GM23248 (cell line): ENCODE results near the gene RNF217. TPM values are rescaled to one million over a fixed set of nuclear protein-coding genes. Genes with fewer than 3 reads are reported as not detected.

Source experiments
- DNase-seq: peaks from one replicate; pipeline ENCODE4 v3.0.0-alpha.2; 2015
- H2AFZ ChIP-seq: fragments of 200-600 bp; sonication (generic); 2 replicates; pipeline ENCODE4 v1.6.1; 2016; ENCODE audit warnings: antibody characterized with exemption
- H3F3A ChIP-seq: fragments of 200-600 bp; sonication (generic); 2 replicates; pipeline ENCODE4 v1.6.1; 2016; ENCODE audit warnings: mild to moderate bottlenecking, antibody characterized with exemption, mixed run types; ENCODE audit not compliant: insufficient read depth
- H3K27ac ChIP-seq: fragments of 200-600 bp; sonication (generic); 2 replicates; pipeline ENCODE4 v1.5.1; 2016; ENCODE audit warnings: mild to moderate bottlenecking
- H3K27me3 ChIP-seq: fragments of 200-600 bp; sonication (generic); replicated peaks from 2 replicates; pipeline ENCODE4 v1.6.1; 2016; ENCODE audit warnings: mild to moderate bottlenecking; ENCODE audit not compliant: insufficient read depth
- H3K36me3 ChIP-seq: fragments of 200-600 bp; sonication (generic); 2 replicates; pipeline ENCODE4 v1.6.1; 2016; ENCODE audit warnings: low read depth, mild to moderate bottlenecking
- H3K4me1 ChIP-seq: fragments of 200-600 bp; sonication (generic); 2 replicates; pipeline ENCODE4 v1.6.1; 2016; ENCODE audit warnings: mild to moderate bottlenecking; ENCODE audit not compliant: insufficient read depth
- H3K4me2 ChIP-seq: fragments of 200-600 bp; sonication (generic); one replicate; pipeline ENCODE4 v1.6.1; 2016; ENCODE audit warnings: mild to moderate bottlenecking; ENCODE audit not compliant: unreplicated experiment
- H3K4me3 ChIP-seq: fragments of 200-600 bp; sonication (generic); 2 replicates; pipeline ENCODE4 v1.5.1; 2016; ENCODE audit warnings: mild to moderate bottlenecking
- H3K79me2 ChIP-seq: fragments of 200-600 bp; sonication (generic); 2 replicates; pipeline ENCODE4 v1.6.1; 2016; ENCODE audit warnings: mild to moderate bottlenecking; ENCODE audit not compliant: insufficient read depth
- H3K9ac ChIP-seq: fragments of 200-600 bp; sonication (generic); 2 replicates; pipeline ENCODE4 v1.6.1; 2016; ENCODE audit warnings: mild to moderate bottlenecking
- H3K9me2 ChIP-seq: fragments of 200-600 bp; sonication (generic); 2 replicates; pipeline ENCODE4 v1.6.1; 2016; ENCODE audit warnings: mixed run types, mild to moderate bottlenecking, moderate library complexity; ENCODE audit not compliant: insufficient read depth
- H3K9me3 ChIP-seq: fragments of 200-600 bp; sonication (generic); one replicate; pipeline ENCODE4 v1.6.1; 2017; ENCODE audit warnings: low read depth
- H4K20me1 ChIP-seq: fragments of 200-600 bp; sonication (generic); 2 replicates; pipeline ENCODE4 v1.6.0; 2016; ENCODE audit not compliant: insufficient read depth
- EZH2 ChIP-seq: fragments of 200-600 bp; sonication (generic); IDR thresholded peaks from 2 replicates; pipeline ENCODE4 v1.6.1; 2018; ENCODE audit warnings: antibody characterized with exemption, mild to moderate bottlenecking; ENCODE audit not compliant: insufficient read depth, poor library complexity, severe bottlenecking
- EZH2phosphoT487 ChIP-seq: fragments of 200-600 bp; sonication (generic); IDR thresholded peaks from 2 replicates; pipeline ENCODE4 v1.6.1; 2018; ENCODE audit warnings: antibody characterized with exemption, moderate library complexity, mild to moderate bottlenecking, low read depth; ENCODE audit not compliant: insufficient read depth
- WGBS, 2 experiments: methylation state at CpG; one replicate each; pipeline ENCODE4 v1.1.6; 2015 to 2017; ENCODE audit warnings: low lambda C conversion rate in 2 of 2, low coverage in 1 of 2; ENCODE audit errors: missing lambda C conversion rate in 2 of 2; 5-methylcytosine and 5-hydroxymethylcytosine counted together
- in situ Hi-C: fragments of 300-500 bp; cut with MboI; formaldehyde crosslinking; loops from 2 replicates; pipeline ENCODE4 v1.15.0; 2020
- polyA plus RNA-seq: library from polyadenylated mRNA; unstranded; fragments of >200 nt; fragmentation: Nextera tagmentation; extraction: Ambion mirVana; gene quantifications from 2 replicates; pipeline ENCODE4 v1.2.1, GENCODE V29; 2016
- total RNA-seq: library from RNA; depleted of rRNA; stranded (reverse); fragments of >200 nt; shearing (Covaris generic); gene quantifications from 2 replicates; pipeline ENCODE4 v1.2.3, GENCODE V29; 2014

RNF217 gene
- total and polyA plus RNA-seq, 2 experiments from 2014 or later = 3.2 to 10.9 TPM

DNA sequence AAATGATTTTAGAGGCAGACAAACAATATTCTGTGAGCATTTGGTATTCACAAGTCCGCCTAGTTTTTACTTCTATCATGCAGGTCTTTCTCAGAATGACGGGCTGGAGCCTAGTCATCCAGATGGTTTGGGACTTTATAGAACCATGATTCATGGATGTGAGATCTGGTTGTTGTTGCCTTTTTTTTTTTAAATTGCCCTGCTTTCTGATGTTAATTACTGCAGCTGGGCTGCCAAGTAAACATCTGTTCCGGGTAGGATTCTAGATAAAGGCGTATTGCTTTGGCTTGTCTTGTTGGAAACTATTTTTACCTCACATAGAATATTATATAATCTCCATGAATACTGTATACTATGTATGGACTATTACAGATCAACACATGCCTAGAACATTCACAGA lies 58.1 kb downstream of the RNF217 start:
- DNase-seq = peak; percentile 82
- 8% methylated on average over 4 of the region's 4 CpGs for WGBS, 2 experiments
- H3K27ac ChIP-seq = peak overlapping the region; percentile 16; the same call in 1 of the 2 replicates

DNA sequence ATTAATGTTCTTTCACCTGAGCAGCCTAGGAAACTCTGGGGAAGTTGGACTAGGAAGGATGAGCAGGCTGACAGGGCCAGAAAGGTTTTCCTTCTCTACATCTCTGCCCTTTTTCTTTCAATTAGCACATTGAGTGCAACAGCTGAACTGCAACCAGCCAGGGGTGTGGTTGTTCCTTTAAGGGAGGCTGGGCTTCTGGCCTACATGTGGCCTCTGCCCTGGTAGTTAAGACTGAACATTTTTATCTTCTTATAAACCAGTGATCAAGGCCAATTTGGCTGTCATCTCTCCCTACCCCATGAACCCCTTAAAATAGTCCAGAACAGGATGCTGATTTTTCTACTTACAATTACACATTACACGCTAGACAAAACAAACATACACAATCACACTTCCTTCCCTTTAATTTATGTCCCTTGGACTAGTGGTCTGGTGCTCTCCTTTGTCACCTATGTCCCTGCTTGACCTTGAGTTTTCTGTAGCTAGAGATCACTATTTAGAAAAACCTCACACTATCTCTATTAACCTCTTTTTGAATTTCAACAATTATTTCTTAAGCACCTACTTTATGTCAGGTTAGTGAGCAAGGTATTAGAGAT lies 60.3 kb downstream of the RNF217 start:
- Histone ChIP-seq H3K36me3 (0 out of 2 replicates have a peak, but pooled peaks cover 3% of the 10 kb centered on the region), H2AFZ (no peak overlapping the region), H3K4me2 (no peak overlapping the region), H3K79me2 (peaks cover 77% of the 10 kb centered on the region), H3K27me3 (no peaks in the 10 kb centered on the region), H3K9ac (no peak overlapping the region), H3K4me1 (peaks cover 21% of the 10 kb centered on the region), H4K20me1 (no peaks in the 10 kb centered on the region), H3K4me3 (no peak overlapping the region), H3K27ac (no peak overlapping the region), H3F3A (no peaks in the 10 kb centered on the region), H3K9me3 (no peaks in the 10 kb centered on the region), H3K9me2 (0 out of 2 replicates have a peak, but pooled peaks cover 3% of the 10 kb centered on the region)
- 37 to 44% methylated on average over 1 of the region's 1 CpG for WGBS, 2 experiments
- in situ Hi-C loops = no loop called here
- DNase-seq = no peak
- no peak for TF ChIP-seq EZH2phosphoT487
- no peak for TF ChIP-seq EZH2

More for the DNA sequence above, 58.1 kb downstream of the RNF217 start:
- Histone ChIP-seq H4K20me1 (no peaks in the 10 kb centered on the region), H3F3A (no peaks in the 10 kb centered on the region), H3K9me2 (0 out of 2 replicates have a peak, but pooled peaks cover 3% of the 10 kb centered on the region), H3K4me2 (peak overlapping the region; percentile 5), H3K9me3 (no peaks in the 10 kb centered on the region), H3K36me3 (no peaks in the 10 kb centered on the region), H2AFZ (no peak overlapping the region), H3K27me3 (no peaks in the 10 kb centered on the region), H3K9ac (no peak overlapping the region), H3K4me3 (no peak overlapping the region), H3K79me2 (peaks cover 73% of the 10 kb centered on the region), H3K4me1 (peaks cover 21% of the 10 kb centered on the region)
- TF ChIP-seq EZH2 (no peak), EZH2phosphoT487 (no peak)
- in situ Hi-C loops = no loop called here

DNA sequence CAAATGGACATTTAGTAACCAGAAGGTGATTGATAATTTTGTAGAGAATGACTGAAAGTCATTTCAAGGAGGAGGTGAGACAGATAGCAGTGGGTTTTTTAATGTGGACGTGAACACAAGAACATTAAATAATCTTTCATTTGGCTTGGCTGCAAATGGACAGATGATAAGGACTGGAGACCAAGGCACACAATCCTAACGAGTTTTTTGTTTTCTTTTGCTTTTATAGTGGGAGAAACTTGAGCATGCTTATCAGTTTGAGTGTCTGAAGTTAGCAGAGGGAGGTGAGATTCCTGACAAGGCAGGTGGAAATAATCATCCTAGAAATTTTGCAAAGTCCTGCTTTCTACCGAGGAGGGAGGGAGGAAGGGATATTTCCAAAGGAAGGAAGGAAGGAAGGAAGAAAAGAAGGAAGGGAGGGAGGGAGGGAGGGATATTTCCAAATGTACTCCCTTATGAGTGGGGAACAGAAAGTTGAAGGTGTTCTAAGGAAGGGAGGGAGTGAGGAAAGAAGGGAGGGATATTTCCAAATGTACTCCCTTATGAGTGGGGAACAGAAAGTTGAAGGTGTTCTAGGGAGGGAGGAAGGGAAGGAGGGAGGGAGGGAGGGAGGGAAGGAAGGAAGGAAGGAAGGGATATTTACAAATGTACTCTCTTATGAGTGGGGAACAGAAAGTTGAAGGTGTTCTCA lies 63.1 kb downstream of the RNF217 start:
- Histone ChIP-seq H3K9me2 (0 out of 2 replicates have a peak, but pooled peaks cover 3% of the 10 kb centered on the region), H3K4me2 (no peak overlapping the region), H3K4me3 (no peak overlapping the region), H3K79me2 (peaks cover 80% of the 10 kb centered on the region), H3K9me3 (no peaks in the 10 kb centered on the region), H2AFZ (no peak overlapping the region), H3K36me3 (0 out of 2 replicates have a peak, but pooled peaks cover 3% of the 10 kb centered on the region), H3F3A (no peaks in the 10 kb centered on the region), H4K20me1 (no peaks in the 10 kb centered on the region), H3K4me1 (peaks cover 10% of the 10 kb centered on the region), H3K9ac (no peak overlapping the region), H3K27ac (no peak overlapping the region), H3K27me3 (no peaks in the 10 kb centered on the region)
- in situ Hi-C loops = no loop called here
- WGBS, 2 experiments = 38 to 53% methylated on average over 3 of the region's 3 CpGs
- DNase-seq = no peak
- TF ChIP-seq EZH2 (no peak), EZH2phosphoT487 (no peak)

DNA sequence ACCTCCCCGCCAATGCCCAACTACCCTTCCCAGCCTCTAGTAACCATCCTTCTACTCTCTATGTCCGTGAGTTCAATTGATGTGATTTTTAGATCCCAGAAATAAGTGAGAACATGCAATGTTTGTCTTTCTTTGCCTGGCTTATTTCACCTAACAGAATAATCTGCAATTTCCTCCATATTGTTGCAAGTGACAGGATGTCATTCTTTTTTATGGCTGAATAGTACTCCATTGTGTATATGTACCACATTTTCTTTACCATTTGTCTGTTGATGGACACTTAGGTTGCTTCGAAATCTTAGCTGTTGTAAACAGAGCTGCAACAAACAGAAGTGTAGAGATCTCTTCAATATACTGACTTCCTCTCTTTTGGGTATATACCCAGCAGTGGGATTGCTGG lies 65.0 kb downstream of the RNF217 start:
- no peak overlapping the region for H3K4me2 ChIP-seq
- no peaks in the 10 kb centered on the region for H3K27me3 ChIP-seq
- no peaks in the 10 kb centered on the region for H4K20me1 ChIP-seq
- no peak overlapping the region for H3K4me3 ChIP-seq
- no peak overlapping the region for H2AFZ ChIP-seq
- TF ChIP-seq EZH2 (no peak), EZH2phosphoT487 (no peak)
- peaks cover 65% of the 10 kb centered on the region for H3K79me2 ChIP-seq
- 0 out of 2 replicates have a peak, but pooled peaks cover 3% of the 10 kb centered on the region for H3K36me3 ChIP-seq
- WGBS, 2 experiments = 79 to 85% methylated on average over 3 of the region's 3 CpGs
- no peak overlapping the region for H3K9ac ChIP-seq
- H3F3A ChIP-seq = no peaks in the 10 kb centered on the region
- 0 out of 2 replicates have a peak, but pooled peaks cover 3% of the 10 kb centered on the region for H3K9me2 ChIP-seq
- H3K27ac ChIP-seq = no peak overlapping the region
- no peaks in the 10 kb centered on the region for H3K9me3 ChIP-seq
- in situ Hi-C loops = no loop called here
- H3K4me1 ChIP-seq = peaks cover 5% of the 10 kb centered on the region; the same call in 1 of the 2 replicates
- DNase-seq = no peak
